SK-N-SH treated with all-trans-retinoic acid at 6 μM for 48 hours (cell line): Measurements from ENCODE around the gene UBXN11.

Source experiments
- ATAC-seq: fragments of 200-7000 bp; cut with Tn5 transposase; 3 replicates; pipeline ENCODE4 v1.9.1; 2020; ENCODE audit warnings: mild to moderate bottlenecking, moderate library complexity
- ARNTL ChIP-seq: fragments of 450-650 bp; formaldehyde crosslinking; IDR thresholded peaks from 2 replicates; pipeline ENCODE4 v1.5.0; 2020; ENCODE audit warnings: low read depth, mild to moderate bottlenecking, moderate library complexity, borderline replicate concordance
- BACH2 ChIP-seq: fragments of 250-450 bp; sonication (Bioruptor Pico); IDR thresholded peaks from 2 replicates; pipeline ENCODE4 v1.9.0; 2021; ENCODE audit warnings: mild to moderate bottlenecking, borderline replicate concordance
- CREB5 ChIP-seq: fragments of 250-450 bp; sonication (Bioruptor Pico); IDR thresholded peaks from 2 replicates; pipeline ENCODE4 v1.5.1; 2020; ENCODE audit warnings: low read depth, mild to moderate bottlenecking, moderate library complexity
- CSRNP3 ChIP-seq: fragments of 250-450 bp; sonication (Bioruptor Pico); IDR thresholded peaks from 2 replicates; pipeline ENCODE4 v1.5.1; 2021; ENCODE audit warnings: mild to moderate bottlenecking, moderate library complexity
- ESRRG ChIP-seq: fragments of 250-450 bp; sonication (Bioruptor Pico); IDR thresholded peaks from 2 replicates; pipeline ENCODE4 v1.6.1; 2021; ENCODE audit warnings: mild to moderate bottlenecking
- GLIS3 ChIP-seq: fragments of 250-450 bp; sonication (Bioruptor Pico); IDR thresholded peaks from 2 replicates; pipeline ENCODE4 v1.5.0; 2020; ENCODE audit warnings: mild to moderate bottlenecking, moderate library complexity
- ISL1 ChIP-seq: fragments of 250-450 bp; sonication (Bioruptor Pico); IDR thresholded peaks from 2 replicates; pipeline ENCODE4 v2.1.2; 2022; ENCODE audit warnings: mild to moderate bottlenecking, moderate library complexity
- OSR1 ChIP-seq: fragments of 250-450 bp; sonication (Bioruptor Pico); IDR thresholded peaks from 2 replicates; pipeline ENCODE4 v1.8.0; 2022; ENCODE audit warnings: moderate library complexity, mild to moderate bottlenecking, inconsistent platforms
- PATZ1 ChIP-seq: fragments of 250-450 bp; sonication (Bioruptor Pico); IDR thresholded peaks from 2 replicates; pipeline ENCODE4 v1.8.0; 2020; ENCODE audit warnings: mild to moderate bottlenecking, moderate library complexity, borderline replicate concordance
- POU6F1 ChIP-seq: fragments of 250-450 bp; sonication (Bioruptor Pico); IDR thresholded peaks from 2 replicates; pipeline ENCODE4 v1.8.0; 2021; ENCODE audit warnings: low read depth, mild to moderate bottlenecking, moderate library complexity, borderline replicate concordance
- PPARA ChIP-seq: fragments of 250-450 bp; sonication (Bioruptor Pico); IDR thresholded peaks from 2 replicates; pipeline ENCODE4 v1.5.0; 2020; ENCODE audit warnings: mild to moderate bottlenecking, borderline replicate concordance
- RARB ChIP-seq: fragments of 250-450 bp; sonication (Bioruptor Pico); IDR thresholded peaks from 2 replicates; pipeline ENCODE4 v1.8.0; 2021; ENCODE audit warnings: mild to moderate bottlenecking, moderate library complexity
- SNAI2 ChIP-seq: fragments of 250-450 bp; sonication (Bioruptor Pico); IDR thresholded peaks from 2 replicates; pipeline ENCODE4 v1.5.0; 2020; ENCODE audit warnings: mild to moderate bottlenecking, moderate library complexity
- TCF4 ChIP-seq: fragments of 250-450 bp; sonication (Bioruptor Pico); IDR thresholded peaks from 2 replicates; pipeline ENCODE4 v1.8.0; 2021; ENCODE audit warnings: mild to moderate bottlenecking, moderate library complexity, borderline replicate concordance
- TOX ChIP-seq: fragments of 250-450 bp; sonication (Bioruptor Pico); IDR thresholded peaks from 2 replicates; pipeline ENCODE4 v1.8.0; 2021; ENCODE audit warnings: mild to moderate bottlenecking, moderate library complexity, borderline replicate concordance
- TSHZ2 ChIP-seq: fragments of 250-450 bp; sonication (Bioruptor Pico); IDR thresholded peaks from 2 replicates; pipeline ENCODE4 v1.5.0; 2020; ENCODE audit warnings: mild to moderate bottlenecking, moderate library complexity
- ZC3H10 ChIP-seq: fragments of 250-450 bp; sonication (Bioruptor Pico); IDR thresholded peaks from 2 replicates; pipeline ENCODE4 v1.5.1; 2021; ENCODE audit warnings: mild to moderate bottlenecking, moderate library complexity
- ZFP3 ChIP-seq: fragments of 250-450 bp; sonication (Bioruptor Pico); IDR thresholded peaks from 2 replicates; pipeline ENCODE4 v1.5.0; 2020; ENCODE audit warnings: mild to moderate bottlenecking, moderate library complexity
- ZFP30 ChIP-seq: fragments of 450-650 bp; formaldehyde crosslinking; IDR thresholded peaks from 2 replicates; pipeline ENCODE4 v1.5.0; 2022; ENCODE audit warnings: mild to moderate bottlenecking, moderate library complexity
- ZNF565 ChIP-seq: fragments of 450-650 bp; formaldehyde crosslinking; conservative IDR thresholded peaks from 2 replicates; pipeline ENCODE4 v1.5.0; 2020; ENCODE audit warnings: low read depth, mild to moderate bottlenecking, moderate library complexity
- ZNF70 ChIP-seq: fragments of 450-650 bp; formaldehyde crosslinking; IDR thresholded peaks from 2 replicates; pipeline ENCODE4 v1.5.0; 2020; ENCODE audit warnings: mild to moderate bottlenecking, moderate library complexity
- ZNF8 ChIP-seq: fragments of 450-650 bp; formaldehyde crosslinking; IDR thresholded peaks from 2 replicates; pipeline ENCODE4 v1.5.0; 2020; ENCODE audit warnings: mild to moderate bottlenecking, moderate library complexity

UBXN11 gene

GRCh38 chr1:26317146-26317545, 10.7 kb upstream of the UBXN11 start:
- TF ChIP-seq TSHZ2 (no peak), CREB5 (CRISPR knock-in tag) (no peak), ARNTL (CRISPR knock-in tag) (no peak), TCF4 (CRISPR knock-in tag) (no peak), ZNF565 (CRISPR knock-in tag) (no peak), PATZ1 (CRISPR knock-in tag) (no peak), PPARA (CRISPR knock-in tag) (no peak), SNAI2 (CRISPR knock-in tag) (no peak), ZFP3 (CRISPR knock-in tag) (no peak), TOX (CRISPR knock-in tag) (no peak), ZNF70 (CRISPR knock-in tag) (no peak), ZNF8 (CRISPR knock-in tag) (no peak), ESRRG (CRISPR knock-in tag) (no peak), GLIS3 (CRISPR knock-in tag) (no peak), BACH2 (CRISPR knock-in tag) (no peak), ZFP30 (CRISPR knock-in tag) (no peak), CSRNP3 (CRISPR knock-in tag) (no peak), ISL1 (CRISPR knock-in tag) (no peak), POU6F1 (no peak)
- no peak for ATAC-seq

GRCh38 chr1:26315874-26316850, 9.7 kb upstream of the UBXN11 start:
- no peak for ATAC-seq
- TF ChIP-seq ARNTL (CRISPR knock-in tag) = no peak

GRCh38 chr1:26314501-26314900, 8.1 kb upstream of the UBXN11 start:
- ATAC-seq = no peak
- TF ChIP-seq POU6F1 = no peak
- TF ChIP-seq TOX (CRISPR knock-in tag) = no peak
- no peak for TF ChIP-seq ZC3H10 (CRISPR knock-in tag)
- TF ChIP-seq BACH2 (CRISPR knock-in tag) = no peak
- no peak for TF ChIP-seq RARB (CRISPR knock-in tag)
- TF ChIP-seq ZNF8 (CRISPR knock-in tag) = no peak
- no peak for TF ChIP-seq PATZ1 (CRISPR knock-in tag)
- TF ChIP-seq ZFP3 (CRISPR knock-in tag) = no peak
- TF ChIP-seq OSR1 (CRISPR knock-in tag) = no peak
